SK-N-SH treated with all-trans-retinoic acid at 6 μM for 48 hours (cell line): ENCODE data around the gene UBB.

Experiments used
- ATAC-seq: fragments of 200-7000 bp; cut with Tn5 transposase; 3 replicates; pipeline ENCODE4 v1.9.1; 2020; ENCODE audit warnings: mild to moderate bottlenecking, moderate library complexity
- ARNTL ChIP-seq: fragments of 450-650 bp; formaldehyde crosslinking; IDR thresholded peaks from 2 replicates; pipeline ENCODE4 v1.5.0; 2020; ENCODE audit warnings: low read depth, mild to moderate bottlenecking, moderate library complexity, borderline replicate concordance
- BACH2 ChIP-seq: fragments of 250-450 bp; sonication (Bioruptor Pico); IDR thresholded peaks from 2 replicates; pipeline ENCODE4 v1.9.0; 2021; ENCODE audit warnings: mild to moderate bottlenecking, borderline replicate concordance
- CREB5 ChIP-seq: fragments of 250-450 bp; sonication (Bioruptor Pico); IDR thresholded peaks from 2 replicates; pipeline ENCODE4 v1.5.1; 2020; ENCODE audit warnings: low read depth, mild to moderate bottlenecking, moderate library complexity
- CSDC2 ChIP-seq: fragments of 250-450 bp; sonication (Bioruptor Pico); IDR thresholded peaks from 2 replicates; pipeline ENCODE4 v1.5.0; 2020; ENCODE audit warnings: mild to moderate bottlenecking, moderate library complexity
- CSRNP3 ChIP-seq: fragments of 250-450 bp; sonication (Bioruptor Pico); IDR thresholded peaks from 2 replicates; pipeline ENCODE4 v1.5.1; 2021; ENCODE audit warnings: mild to moderate bottlenecking, moderate library complexity
- ESRRG ChIP-seq: fragments of 250-450 bp; sonication (Bioruptor Pico); IDR thresholded peaks from 2 replicates; pipeline ENCODE4 v1.6.1; 2021; ENCODE audit warnings: mild to moderate bottlenecking
- GLIS3 ChIP-seq: fragments of 250-450 bp; sonication (Bioruptor Pico); IDR thresholded peaks from 2 replicates; pipeline ENCODE4 v1.5.0; 2020; ENCODE audit warnings: mild to moderate bottlenecking, moderate library complexity
- OSR1 ChIP-seq: fragments of 250-450 bp; sonication (Bioruptor Pico); IDR thresholded peaks from 2 replicates; pipeline ENCODE4 v1.8.0; 2022; ENCODE audit warnings: moderate library complexity, mild to moderate bottlenecking, inconsistent platforms
- RARB ChIP-seq: fragments of 250-450 bp; sonication (Bioruptor Pico); IDR thresholded peaks from 2 replicates; pipeline ENCODE4 v1.8.0; 2021; ENCODE audit warnings: mild to moderate bottlenecking, moderate library complexity
- SNAI2 ChIP-seq: fragments of 250-450 bp; sonication (Bioruptor Pico); IDR thresholded peaks from 2 replicates; pipeline ENCODE4 v1.5.0; 2020; ENCODE audit warnings: mild to moderate bottlenecking, moderate library complexity
- TCF4 ChIP-seq: fragments of 250-450 bp; sonication (Bioruptor Pico); IDR thresholded peaks from 2 replicates; pipeline ENCODE4 v1.8.0; 2021; ENCODE audit warnings: mild to moderate bottlenecking, moderate library complexity, borderline replicate concordance
- TOX ChIP-seq: fragments of 250-450 bp; sonication (Bioruptor Pico); IDR thresholded peaks from 2 replicates; pipeline ENCODE4 v1.8.0; 2021; ENCODE audit warnings: mild to moderate bottlenecking, moderate library complexity, borderline replicate concordance
- TSHZ2 ChIP-seq: fragments of 250-450 bp; sonication (Bioruptor Pico); IDR thresholded peaks from 2 replicates; pipeline ENCODE4 v1.5.0; 2020; ENCODE audit warnings: mild to moderate bottlenecking, moderate library complexity
- ZC3H10 ChIP-seq: fragments of 250-450 bp; sonication (Bioruptor Pico); IDR thresholded peaks from 2 replicates; pipeline ENCODE4 v1.5.1; 2021; ENCODE audit warnings: mild to moderate bottlenecking, moderate library complexity
- ZFP3 ChIP-seq: fragments of 250-450 bp; sonication (Bioruptor Pico); IDR thresholded peaks from 2 replicates; pipeline ENCODE4 v1.5.0; 2020; ENCODE audit warnings: mild to moderate bottlenecking, moderate library complexity
- ZFP30 ChIP-seq: fragments of 450-650 bp; formaldehyde crosslinking; IDR thresholded peaks from 2 replicates; pipeline ENCODE4 v1.5.0; 2022; ENCODE audit warnings: mild to moderate bottlenecking, moderate library complexity
- ZNF565 ChIP-seq: fragments of 450-650 bp; formaldehyde crosslinking; conservative IDR thresholded peaks from 2 replicates; pipeline ENCODE4 v1.5.0; 2020; ENCODE audit warnings: low read depth, mild to moderate bottlenecking, moderate library complexity
- ZNF70 ChIP-seq: fragments of 450-650 bp; formaldehyde crosslinking; IDR thresholded peaks from 2 replicates; pipeline ENCODE4 v1.5.0; 2020; ENCODE audit warnings: mild to moderate bottlenecking, moderate library complexity
- ZNF8 ChIP-seq: fragments of 450-650 bp; formaldehyde crosslinking; IDR thresholded peaks from 2 replicates; pipeline ENCODE4 v1.5.0; 2020; ENCODE audit warnings: mild to moderate bottlenecking, moderate library complexity
- TF ChIP-seq, protein P1 (sequence below): fragments of 250-450 bp; sonication (Bioruptor Pico); IDR thresholded peaks from 2 replicates; pipeline ENCODE4 v1.8.0; 2020; ENCODE audit warnings: mild to moderate bottlenecking, moderate library complexity, borderline replicate concordance
- TF ChIP-seq, protein P2 (sequence below): fragments of 250-450 bp; sonication (Bioruptor Pico); IDR thresholded peaks from 2 replicates; pipeline ENCODE4 v1.8.0; 2021; ENCODE audit warnings: low read depth, mild to moderate bottlenecking, moderate library complexity, borderline replicate concordance

Gene UBB

DNA sequence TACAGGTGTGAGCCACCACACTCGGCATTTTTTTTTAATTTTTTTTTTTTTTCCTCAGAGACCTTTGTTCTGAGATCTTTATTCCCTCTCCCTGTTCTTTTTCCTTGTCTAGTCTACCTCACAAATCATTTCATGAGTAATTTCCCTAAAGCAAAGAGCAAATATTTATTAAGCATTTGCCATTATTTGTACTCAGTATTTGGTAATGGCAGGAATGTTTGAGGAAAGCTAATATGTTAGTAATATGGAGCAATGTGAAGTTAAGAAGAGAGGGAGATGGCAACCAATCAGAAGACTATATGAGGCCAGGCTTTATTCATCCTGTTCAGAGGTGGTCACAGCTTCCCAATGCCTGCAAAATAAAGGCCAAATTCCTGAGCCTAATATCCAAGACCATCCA lies 40.9 kb upstream of the UBB start:
- TF ChIP-seq TCF4 (CRISPR knock-in tag) (no peak), ZC3H10 (CRISPR knock-in tag) (no peak), TOX (CRISPR knock-in tag) (no peak), ARNTL (CRISPR knock-in tag) (no peak), CREB5 (CRISPR knock-in tag) (no peak), ESRRG (CRISPR knock-in tag) (no peak), BACH2 (CRISPR knock-in tag) (no peak), ZNF70 (CRISPR knock-in tag) (no peak), GLIS3 (no peak), CSDC2 (CRISPR knock-in tag) (no peak), ZNF8 (no peak), ZFP3 (CRISPR knock-in tag) (no peak), ZFP30 (CRISPR knock-in tag) (no peak), OSR1 (CRISPR knock-in tag) (no peak), SNAI2 (CRISPR knock-in tag) (no peak)
- TF ChIP-seq, protein P1, sequence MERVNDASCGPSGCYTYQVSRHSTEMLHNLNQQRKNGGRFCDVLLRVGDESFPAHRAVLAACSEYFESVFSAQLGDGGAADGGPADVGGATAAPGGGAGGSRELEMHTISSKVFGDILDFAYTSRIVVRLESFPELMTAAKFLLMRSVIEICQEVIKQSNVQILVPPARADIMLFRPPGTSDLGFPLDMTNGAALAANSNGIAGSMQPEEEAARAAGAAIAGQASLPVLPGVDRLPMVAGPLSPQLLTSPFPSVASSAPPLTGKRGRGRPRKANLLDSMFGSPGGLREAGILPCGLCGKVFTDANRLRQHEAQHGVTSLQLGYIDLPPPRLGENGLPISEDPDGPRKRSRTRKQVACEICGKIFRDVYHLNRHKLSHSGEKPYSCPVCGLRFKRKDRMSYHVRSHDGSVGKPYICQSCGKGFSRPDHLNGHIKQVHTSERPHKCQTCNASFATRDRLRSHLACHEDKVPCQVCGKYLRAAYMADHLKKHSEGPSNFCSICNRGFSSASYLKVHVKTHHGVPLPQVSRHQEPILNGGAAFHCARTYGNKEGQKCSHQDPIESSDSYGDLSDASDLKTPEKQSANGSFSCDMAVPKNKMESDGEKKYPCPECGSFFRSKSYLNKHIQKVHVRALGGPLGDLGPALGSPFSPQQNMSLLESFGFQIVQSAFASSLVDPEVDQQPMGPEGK (CRISPR knock-in tag) = no peak
- no peak for ATAC-seq

DNA sequence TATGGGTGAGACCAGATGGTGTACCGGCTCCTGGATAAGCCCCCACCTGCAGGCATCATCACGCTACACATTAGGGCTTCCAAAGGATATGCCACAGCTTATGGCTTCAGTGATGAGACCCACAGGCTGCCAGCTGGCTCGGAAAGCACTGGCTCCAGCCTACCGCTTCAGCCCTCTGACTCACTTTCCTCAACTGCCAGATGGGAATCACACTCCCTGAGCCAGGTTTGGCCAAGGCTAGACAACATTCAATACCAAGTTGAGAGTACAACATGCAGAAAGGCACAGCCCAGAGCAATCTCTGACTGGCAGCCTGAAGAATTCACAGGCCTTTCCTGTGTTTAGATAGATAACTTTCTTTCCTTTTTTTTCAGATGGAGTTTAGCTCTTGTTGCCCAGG lies 37.9 kb upstream of the UBB start:
- ATAC-seq = peak; percentile 73
- TF ChIP-seq CSRNP3 (CRISPR knock-in tag) (no peak), ZFP3 (CRISPR knock-in tag) (no peak), ARNTL (CRISPR knock-in tag) (no peak), TOX (CRISPR knock-in tag) (no peak), ESRRG (CRISPR knock-in tag) (no peak), ZNF565 (CRISPR knock-in tag) (no peak), OSR1 (CRISPR knock-in tag) (no peak), ZFP30 (CRISPR knock-in tag) (no peak), CREB5 (CRISPR knock-in tag) (no peak), TSHZ2 (no peak), ZC3H10 (CRISPR knock-in tag) (no peak), TCF4 (CRISPR knock-in tag) (no peak), RARB (CRISPR knock-in tag) (no peak)
- TF ChIP-seq, protein P2, sequence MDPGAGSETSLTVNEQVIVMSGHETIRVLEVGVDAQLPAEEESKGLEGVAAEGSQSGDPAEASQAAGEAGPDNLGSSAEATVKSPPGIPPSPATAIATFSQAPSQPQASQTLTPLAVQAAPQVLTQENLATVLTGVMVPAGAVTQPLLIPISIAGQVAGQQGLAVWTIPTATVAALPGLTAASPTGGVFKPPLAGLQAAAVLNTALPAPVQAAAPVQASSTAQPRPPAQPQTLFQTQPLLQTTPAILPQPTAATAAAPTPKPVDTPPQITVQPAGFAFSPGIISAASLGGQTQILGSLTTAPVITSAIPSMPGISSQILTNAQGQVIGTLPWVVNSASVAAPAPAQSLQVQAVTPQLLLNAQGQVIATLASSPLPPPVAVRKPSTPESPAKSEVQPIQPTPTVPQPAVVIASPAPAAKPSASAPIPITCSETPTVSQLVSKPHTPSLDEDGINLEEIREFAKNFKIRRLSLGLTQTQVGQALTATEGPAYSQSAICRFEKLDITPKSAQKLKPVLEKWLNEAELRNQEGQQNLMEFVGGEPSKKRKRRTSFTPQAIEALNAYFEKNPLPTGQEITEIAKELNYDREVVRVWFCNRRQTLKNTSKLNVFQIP = no peak
- TF ChIP-seq, protein P1 (CRISPR knock-in tag) = no peak
- TF ChIP-seq, all 23 proteins: peak for 0
